HG03097 (cell line): ENCODE results near the gene POP4.

ENCODE experiments used
- ATAC-seq: cut with Tn5 transposase; IDR thresholded peaks from one replicate; pipeline ENCODE4 v1.9.1; 2021; ENCODE audit not compliant: unreplicated experiment, low FRiP score

POP4 gene

GRCh38 chr19:29629836-29630534 is 23.9 kb downstream of the POP4 start:
- no peak for ATAC-seq

- no peak for ATAC-seq
Observed at GRCh38 chr19:29630655-29631054, 24.6 kb downstream of the POP4 start.

GRCh38 chr19:29631450-29631849 is 25.4 kb downstream of the POP4 start:
- ATAC-seq, result no peak

GRCh38 chr19:29634002-29634401 is 27.9 kb downstream of the POP4 start:
- ATAC-seq, result no peak

DNA sequence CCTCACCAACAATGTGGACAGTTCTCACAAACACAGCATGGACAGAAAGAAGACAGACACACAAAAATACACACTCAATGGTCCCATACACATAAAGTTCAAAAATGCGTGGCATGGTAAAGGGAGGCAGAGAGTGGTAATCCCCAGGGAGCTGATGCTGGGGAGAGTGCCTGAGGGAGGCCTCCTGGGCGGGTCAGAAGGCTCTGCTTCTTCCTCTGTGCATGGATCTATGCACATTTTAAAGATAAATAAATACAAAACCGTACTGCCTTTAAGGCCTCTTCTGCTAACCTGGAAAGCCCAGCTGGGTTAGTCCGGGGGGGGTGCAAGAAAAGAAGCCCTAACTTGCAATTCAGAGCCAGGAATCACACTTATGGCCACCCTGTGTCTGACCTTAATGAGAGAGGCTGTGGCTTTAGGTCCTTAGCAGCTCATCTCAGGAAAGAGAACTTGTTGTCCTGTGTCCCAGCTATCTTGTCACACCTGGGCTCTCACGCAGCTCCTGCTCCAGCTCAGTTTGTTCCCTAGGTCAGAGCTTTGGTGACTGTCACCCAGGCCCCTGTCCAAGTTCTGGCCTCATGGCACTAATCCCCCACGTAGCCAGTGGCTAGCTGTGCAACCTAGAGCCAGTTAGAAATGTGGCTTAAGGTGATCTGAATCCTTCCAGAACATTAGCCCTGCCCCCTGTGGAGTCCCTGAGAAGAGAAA is 28.5 kb downstream of the POP4 start:
- ATAC-seq, result no peak

DNA sequence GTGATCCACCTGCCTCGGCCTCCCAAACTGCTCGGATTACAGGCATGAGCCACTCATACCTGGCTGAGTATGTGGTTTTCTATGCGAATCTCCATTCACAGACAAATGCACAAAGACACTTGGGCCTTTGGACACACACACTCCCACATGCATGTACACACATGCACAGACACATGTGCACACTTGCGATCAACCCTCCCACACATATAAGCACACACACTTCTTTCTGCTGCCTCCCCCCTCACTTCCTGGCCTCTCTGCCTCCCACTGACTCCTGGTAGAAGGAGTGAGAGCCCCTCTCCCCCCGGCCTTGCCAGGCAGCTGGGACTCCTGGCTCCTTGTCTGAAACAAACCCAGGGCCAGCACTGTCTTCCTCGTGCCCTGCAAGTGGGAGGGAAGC is 29.9 kb downstream of the POP4 start:
- no peak for ATAC-seq

DNA sequence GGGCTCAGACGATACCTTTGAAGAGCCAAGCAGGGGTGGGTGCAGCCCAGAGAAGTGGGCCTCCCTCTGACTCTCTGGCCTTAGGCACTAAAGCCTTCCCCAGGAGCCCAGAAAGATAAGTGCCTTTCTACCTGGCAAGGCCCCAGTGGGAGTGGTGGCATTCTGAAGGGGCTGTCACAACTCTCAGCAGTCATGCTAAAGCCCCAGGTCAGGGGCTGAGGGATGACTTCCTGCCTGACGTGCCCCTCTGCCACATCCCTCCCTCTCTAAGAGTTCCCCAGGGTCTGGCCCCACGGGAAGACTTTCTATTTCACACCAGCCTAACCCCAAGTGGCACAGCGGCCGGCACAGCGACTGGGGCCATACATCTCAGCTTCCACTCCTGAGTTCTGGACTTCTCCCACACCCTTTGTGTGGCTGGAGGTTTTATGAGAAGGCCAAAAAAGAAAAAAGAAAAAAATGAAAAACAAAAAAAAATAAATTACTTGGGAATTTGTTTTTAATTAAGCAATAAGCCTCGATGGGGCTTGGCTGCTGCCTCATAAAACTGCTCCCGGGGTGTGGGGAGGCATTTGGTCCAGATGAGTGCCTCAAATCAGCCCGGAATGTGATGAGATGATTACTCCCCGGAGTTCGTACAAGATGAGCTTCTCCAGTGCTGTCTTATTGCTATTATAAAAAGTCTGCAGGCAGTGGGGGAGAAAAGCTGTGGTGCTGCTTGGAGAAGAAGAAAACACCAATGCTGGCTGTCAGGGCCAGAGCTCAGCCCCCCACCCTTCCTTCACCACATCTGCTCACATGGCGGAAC is 30.7 kb downstream of the POP4 start:
- ATAC-seq, result no peak

DNA sequence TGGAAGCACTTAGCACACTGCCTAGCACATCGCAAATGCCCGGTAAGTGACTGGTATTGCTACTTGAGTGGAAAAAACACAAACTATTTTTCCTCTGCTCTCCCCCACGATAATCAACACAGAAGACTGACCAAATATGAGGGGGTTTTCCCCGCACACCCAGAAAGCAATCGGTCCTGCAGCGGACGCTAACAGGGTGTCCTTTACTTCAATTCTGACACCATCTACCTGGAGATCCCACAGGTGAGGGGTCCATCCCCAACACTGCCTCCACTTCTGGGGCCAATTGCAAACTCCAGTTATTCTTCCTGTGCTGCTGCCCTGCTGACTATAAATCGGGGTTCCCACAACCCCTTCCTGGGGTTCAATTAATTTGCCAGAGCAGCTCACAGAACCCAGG is 33.0 kb downstream of the POP4 start:
- ATAC-seq, result no peak

DNA sequence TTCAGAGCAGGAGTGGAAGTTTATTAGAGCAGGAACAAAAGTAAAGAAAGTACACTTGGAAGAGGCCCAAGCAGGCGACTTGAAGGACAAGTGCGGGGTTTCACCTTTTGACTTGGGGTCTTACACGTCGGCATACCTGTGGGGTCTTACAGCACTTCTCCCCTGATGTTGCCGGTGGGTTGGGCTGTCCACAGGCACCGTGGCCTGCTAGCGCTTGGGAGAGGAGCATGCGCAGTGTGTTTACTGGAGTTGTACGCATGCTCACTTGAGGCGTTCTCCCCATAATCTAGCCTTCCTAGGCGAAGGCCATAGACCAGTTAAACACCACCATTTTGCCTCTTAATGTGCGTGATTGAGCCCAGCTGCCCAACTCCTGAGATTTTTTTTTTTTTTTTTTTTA is 34.1 kb downstream of the POP4 start:
- ATAC-seq, result no peak

GRCh38 chr19:29641597-29641996 is 35.5 kb downstream of the POP4 start:
- ATAC-seq, result no peak

DNA sequence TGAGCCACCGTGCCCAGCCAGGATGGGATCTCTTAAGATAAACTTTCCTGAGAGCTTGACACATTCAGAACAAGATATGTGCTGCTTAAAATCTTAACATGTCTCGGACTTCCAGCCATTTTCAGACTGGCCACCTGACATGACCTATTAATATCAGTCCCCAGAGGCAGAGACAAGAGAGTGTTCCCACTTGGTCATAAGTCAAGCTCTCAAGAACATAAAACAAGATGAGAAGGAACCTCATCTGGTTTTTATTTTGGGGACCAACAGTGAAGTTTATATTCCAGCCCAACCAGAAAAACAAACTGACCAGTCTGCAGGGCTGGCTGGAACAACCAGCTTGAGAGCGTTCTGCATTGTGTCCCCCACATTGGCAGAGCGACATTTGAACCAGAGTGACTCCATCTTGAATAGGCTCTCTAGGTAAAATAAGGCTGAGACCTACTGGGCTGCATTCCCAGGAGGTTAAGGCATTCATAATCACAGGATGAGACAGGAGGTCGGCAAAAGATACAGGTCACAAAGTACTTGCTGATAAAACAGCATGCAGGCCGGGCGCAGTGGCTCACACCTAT is 37.4 kb downstream of the POP4 start:
- no peak for ATAC-seq

GRCh38 chr19:29644210-29644609 is 38.1 kb downstream of the POP4 start:
- ATAC-seq, result no peak

GRCh38 chr19:29645491-29645867 is 39.4 kb downstream of the POP4 start:
- no peak for ATAC-seq

DNA sequence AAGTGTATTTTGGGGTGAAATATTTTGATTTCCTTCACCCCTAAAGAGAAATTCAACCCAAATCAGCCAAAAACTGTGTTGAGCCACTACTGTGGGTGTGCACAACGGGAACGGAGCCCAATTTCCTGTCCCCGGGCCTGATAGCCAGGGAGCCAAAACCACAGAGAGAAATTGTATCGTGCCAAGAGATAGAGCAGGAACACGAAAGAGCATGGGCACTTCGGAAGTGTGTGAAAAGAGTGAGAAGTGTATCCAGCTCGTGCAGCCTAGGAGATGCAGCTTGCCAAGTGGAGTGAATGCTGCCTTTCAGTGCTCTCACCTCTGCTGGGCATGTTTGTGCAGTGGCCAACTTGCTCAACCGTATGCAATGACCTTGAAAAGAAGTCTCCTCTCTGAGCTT is 39.8 kb downstream of the POP4 start:
- ATAC-seq, result no peak

DNA sequence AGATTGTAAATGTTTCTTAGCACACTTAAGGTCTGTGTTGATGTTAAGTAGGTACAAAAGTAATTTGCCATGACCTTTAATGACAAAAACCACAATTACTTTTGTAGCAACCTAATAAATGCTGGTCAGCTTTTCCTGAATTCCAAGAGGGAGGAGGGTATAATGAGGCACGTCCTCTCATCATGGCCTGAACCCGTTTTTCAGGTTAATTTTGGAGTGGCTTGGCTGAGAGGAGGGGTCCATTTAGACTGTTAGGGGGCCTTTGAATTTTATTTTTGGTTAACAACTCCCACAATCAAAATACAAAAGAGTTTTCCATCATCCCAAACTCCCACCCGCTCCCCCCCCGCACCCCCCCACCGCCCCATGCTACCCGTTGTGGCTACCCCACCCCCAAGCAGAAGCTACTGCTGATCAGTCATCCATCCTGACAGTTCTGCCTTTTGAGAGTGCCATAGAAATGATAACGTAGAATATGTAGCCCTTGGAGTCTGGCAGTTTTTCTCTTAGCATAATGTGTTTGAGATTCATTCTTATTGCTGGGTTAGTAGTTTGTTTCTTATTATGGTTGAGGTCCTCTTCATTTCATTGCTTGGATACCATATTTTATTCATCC is 44.8 kb downstream of the POP4 start:
- no peak for ATAC-seq

DNA sequence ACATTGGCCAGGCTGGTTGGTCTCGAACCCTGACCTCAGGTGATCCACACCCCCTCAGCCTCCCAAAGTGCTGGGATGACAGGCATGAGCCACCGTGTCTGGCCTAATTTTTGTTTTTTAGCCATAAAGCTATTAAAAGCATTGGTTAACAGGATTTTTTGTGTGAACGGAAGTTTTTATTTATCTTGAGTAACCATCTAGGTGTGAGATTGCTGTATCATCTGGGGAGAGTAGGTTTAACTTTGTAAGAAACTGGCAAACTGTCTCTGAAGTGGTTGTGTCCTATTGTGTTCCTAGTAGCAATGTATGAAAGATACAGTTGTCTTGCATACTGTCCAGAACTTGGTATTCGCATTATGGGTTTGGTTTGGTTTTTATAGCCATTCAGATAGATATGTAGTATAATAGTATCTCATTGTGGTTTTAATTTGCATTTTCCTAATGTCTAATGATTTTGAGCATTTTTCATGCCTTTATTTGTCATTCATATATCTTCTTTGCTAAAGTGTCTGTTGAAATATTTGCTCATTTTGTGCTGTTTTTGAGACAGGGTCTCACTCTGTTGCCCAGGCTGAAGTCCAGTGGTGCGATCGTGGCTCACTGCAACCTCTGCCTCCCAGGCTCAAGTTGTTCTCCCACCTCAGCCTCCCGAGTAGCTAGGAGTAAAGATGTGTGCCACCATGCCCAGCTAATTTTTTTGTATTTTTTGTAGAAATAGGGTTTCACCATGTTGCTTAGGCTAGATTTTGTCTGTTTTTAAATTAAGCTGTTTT is 45.7 kb downstream of the POP4 start:
- ATAC-seq, result no peak

DNA sequence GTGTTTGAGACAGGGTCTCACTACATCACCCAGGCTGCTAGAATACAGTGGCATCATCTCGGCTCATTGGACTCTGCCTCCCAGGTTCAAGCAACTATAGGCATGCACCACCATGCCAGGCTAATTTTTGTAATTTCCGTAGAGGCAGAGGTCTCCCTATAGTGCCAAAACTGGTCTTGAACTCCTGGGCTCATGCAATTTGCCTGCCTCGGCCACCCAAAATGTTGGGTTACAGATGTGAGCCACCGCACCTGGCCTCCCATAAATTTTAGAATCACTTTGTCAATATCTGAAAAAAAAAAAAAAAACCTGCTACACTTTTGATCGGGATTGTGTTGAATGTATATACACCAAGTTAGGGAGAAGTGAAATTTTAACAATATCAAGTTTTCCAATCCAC is 47.3 kb downstream of the POP4 start:
- no peak for ATAC-seq

DNA sequence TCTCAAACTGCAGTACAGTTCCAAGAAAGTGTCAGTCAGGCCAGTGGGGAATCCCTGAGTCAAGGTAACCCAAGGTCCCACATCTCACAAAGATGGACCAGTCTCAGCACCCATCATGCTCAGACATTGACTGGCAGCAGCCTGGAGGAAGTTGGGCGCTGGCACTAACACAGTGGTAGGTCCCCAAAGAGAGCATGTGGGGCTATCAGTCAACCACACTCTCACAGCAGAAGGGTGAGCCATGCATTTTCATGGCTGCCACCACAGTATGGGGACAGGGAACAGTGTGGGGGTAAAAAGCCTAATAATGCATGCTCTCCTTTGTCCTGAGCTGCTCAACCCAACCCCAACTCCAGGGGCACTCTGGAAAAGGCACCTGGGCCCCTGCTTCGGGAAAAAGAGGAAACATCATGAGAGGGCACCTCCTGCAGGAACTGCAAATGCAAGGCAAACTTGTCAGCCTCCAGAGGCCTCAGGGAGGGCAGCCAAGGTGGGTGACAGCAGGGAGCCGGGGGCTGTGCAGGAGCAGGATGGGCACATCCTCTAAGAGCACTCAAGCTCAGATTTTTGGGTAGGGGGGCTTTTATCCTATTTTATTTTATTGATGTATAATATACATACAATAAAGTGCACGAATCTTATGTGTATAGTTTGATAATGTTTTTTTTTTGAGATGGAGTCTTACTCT is 49.7 kb downstream of the POP4 start:
- no peak for ATAC-seq

- no peak for ATAC-seq
Observed at GRCh38 chr19:29658221-29658991, 52.3 kb downstream of the POP4 start.
